K562 (cell line): Measurements from ENCODE around the gene G6PC2. TPM values are rescaled to one million over a fixed set of nuclear protein-coding genes. Genes with fewer than 3 reads are reported as not detected.
A peak's percentile ranks its signal among the peaks of the same experiment; 100 is the strongest.

Experiments used
- ATAC-seq: fragments of 200-7000 bp; cut with Tn5 transposase; 3 replicates; pipeline ENCODE4 v1.9.1; 2020; ENCODE audit warnings: moderate library complexity
- BruUV-seq: library from RNA; stranded (reverse); fragments of 400-500 nt; replicated peaks from 2 replicates; lab custom pipeline; 2021; lab: Mats Ljungman, UMichigan
- CTCF ChIA-PET: fragments of 300-600 bp; formaldehyde crosslinking; extraction: SDS; loops from one replicate; lab custom pipeline; 2021; ENCODE audit warnings: low intra/inter-chr PET ratio; lab: Yijun Ruan, JAX
- POLR2A ChIA-PET: fragments of 300-600, 350-650 bp; sonication (Branson Sonifier 250); formaldehyde crosslinking; extraction: SDS; loops from one replicate; lab custom pipeline; 2021; ENCODE audit warnings: antibody characterized with exemption, inconsistent platforms; lab: Yijun Ruan, JAX
- DNase-seq, 4 experiments: peaks; one replicate each; pipeline versions ENCODE4 v3.0.0 to v3.0.0-alpha.2; 2011 to 2018; ENCODE audit warnings: low spot score in 3 of 4, mixed read lengths in 3 of 4; ENCODE audit errors: extremely low read depth in 1 of 4
- FAIRE-seq: peaks from 2 replicates; lab custom pipeline; 2011; peaks lifted over from hg19 to GRCh38; lab: Jason Lieb, UNC
- H2AFZ ChIP-seq: 2 replicates; pipeline ENCODE4 v1.6.0; 2011; ENCODE audit warnings: low read depth, low read length, control low read depth, inconsistent platforms
- H3K27ac ChIP-seq: fragments of 200-600 bp; 3 replicates; pipeline ENCODE4 v1.8.0; 2011; ENCODE audit warnings: low read depth, mild to moderate bottlenecking, control low read depth, inconsistent platforms, low read length, moderate library complexity, mixed read lengths; ENCODE audit errors: extremely low read depth
- H3K27me3 ChIP-seq, 2 experiments: fragments of 300-600 bp in 1 of 2; 2 replicates in 1 of 2; 3 replicates in 1 of 2; pipeline versions ENCODE4 v1.6.0 to v1.8.0; 2011; ENCODE audit warnings: inconsistent platforms in 2 of 2, low read length in 2 of 2, mild to moderate bottlenecking in 1 of 2, mixed read lengths in 1 of 2, moderate library complexity in 1 of 2; ENCODE audit not compliant: control insufficient read depth in 2 of 2, insufficient read depth in 2 of 2
- H3K36me3 ChIP-seq: fragments of 300-600 bp; 3 replicates; pipeline ENCODE4 v1.8.0; 2011; ENCODE audit warnings: mild to moderate bottlenecking, low read length, inconsistent platforms; ENCODE audit not compliant: control insufficient read depth, insufficient read depth
- H3K4me1 ChIP-seq, 2 experiments: fragments of 200-600 bp in 1 of 2; replicated peaks in 1 of 2; 2 replicates in 1 of 2; 3 replicates in 1 of 2; pipeline versions ENCODE4 v1.5.1 to v1.8.0; 2011; ENCODE audit warnings: inconsistent platforms in 2 of 2, low read length in 2 of 2, mild to moderate bottlenecking in 1 of 2, mixed read lengths in 1 of 2, moderate library complexity in 1 of 2; ENCODE audit not compliant: control insufficient read depth in 2 of 2, insufficient read depth in 2 of 2
- H3K4me2 ChIP-seq: 2 replicates; pipeline ENCODE4 v1.6.1; 2011; ENCODE audit warnings: low read length, control low read depth, inconsistent platforms, mixed read lengths; ENCODE audit not compliant: insufficient read depth
- H3K4me3 ChIP-seq: fragments of 200-600 bp; sonication (generic), shearing (Covaris generic); 2 replicates; pipeline ENCODE4 v1.5.1; 2016; ENCODE audit warnings: control low read depth, inconsistent platforms
- H3K79me2 ChIP-seq: fragments of 200-600 bp; 3 replicates; pipeline ENCODE4 v1.8.0; 2011; ENCODE audit warnings: low read length, inconsistent platforms; ENCODE audit not compliant: control insufficient read depth, insufficient read depth
- H3K9ac ChIP-seq, 2 experiments: 2 replicates each; pipeline versions ENCODE4 v1.6.0 to v1.6.1; 2011; ENCODE audit warnings: low read depth in 2 of 2, low read length in 2 of 2, control low read depth in 1 of 2, inconsistent platforms in 1 of 2, mild to moderate bottlenecking in 1 of 2, mixed read lengths in 1 of 2; ENCODE audit not compliant: insufficient read depth in 1 of 2
- H3K9me1 ChIP-seq: one replicate; pipeline ENCODE4 v1.6.0; 2011; ENCODE audit warnings: inconsistent platforms, mild to moderate bottlenecking, low read length, moderate library complexity; ENCODE audit not compliant: control insufficient read depth, insufficient read depth
- H3K9me3 ChIP-seq: replicated peaks from 2 replicates; pipeline ENCODE4 v1.5.1; 2011; ENCODE audit warnings: low read depth, low read length, inconsistent platforms; ENCODE audit not compliant: control insufficient read depth, insufficient read depth
- H4K20me1 ChIP-seq: replicated peaks from 2 replicates; pipeline ENCODE4 v1.6.1; 2011; ENCODE audit warnings: low read length, inconsistent platforms, mixed read lengths; ENCODE audit not compliant: control insufficient read depth, insufficient read depth
- CBX1 ChIP-seq: sonication (generic); IDR thresholded peaks from 2 replicates; pipeline ENCODE4 v1.6.1; 2016; ENCODE audit warnings: antibody characterized with exemption, low read depth, mild to moderate bottlenecking
- CBX3 ChIP-seq, 2 experiments: IDR thresholded peaks; 1 replicate in 1 of 2; 2 replicates in 1 of 2; pipeline ENCODE4 v1.6.1; 2012; ENCODE audit warnings: inconsistent platforms in 2 of 2, low read length in 2 of 2, borderline replicate concordance in 1 of 2, control low read depth in 1 of 2
- CBX5 ChIP-seq: IDR thresholded peaks from 2 replicates; pipeline ENCODE4 v1.6.1; 2014; ENCODE audit warnings: low read depth, borderline replicate concordance
- KHSRP ChIP-seq: fragments of 450-650 bp; IDR thresholded peaks from 2 replicates; pipeline ENCODE4 v1.6.1; 2017
- PML ChIP-seq: IDR thresholded peaks from 2 replicates; pipeline ENCODE4 v1.6.1; 2012; ENCODE audit warnings: low read length, inconsistent platforms
- TRIM24 ChIP-seq, 2 experiments: fragments of 450-650 bp; IDR thresholded peaks; 2 replicates each; pipeline ENCODE4 v1.6.1; 2016
- TRIM28 ChIP-seq: fragments of 450-650 bp; IDR thresholded peaks from 2 replicates; pipeline ENCODE4 v1.6.1; 2017
- ZNF175 ChIP-seq: fragments of 200-800 bp; sonication (Bioruptor generic); IDR thresholded peaks from 2 replicates; pipeline ENCODE4 v1.6.1; 2016; ENCODE audit warnings: low read depth, mild to moderate bottlenecking, missing genetic modification characterization, missing compliant biosample characterization
- ZNF280A ChIP-seq: fragments of 450-650 bp; IDR thresholded peaks from 2 replicates; pipeline ENCODE4 v1.6.1; 2018; ENCODE audit warnings: mild to moderate bottlenecking, low read depth; ENCODE audit not compliant: partially characterized antibody
- ZNF561 ChIP-seq: fragments of 450-650 bp; formaldehyde crosslinking; conservative IDR thresholded peaks from 2 replicates; pipeline ENCODE4 v1.4.0; 2020; ENCODE audit warnings: mild to moderate bottlenecking, moderate library complexity
- WGBS: fragments of 100-300 bp; shearing (Covaris generic); methylation state at CpG from one replicate; pipeline ENCODE4 v1.1.6; 2016; ENCODE audit warnings: low coverage, mixed read lengths; ENCODE audit not compliant: insufficient coverage; ENCODE audit errors: missing lambda C conversion rate; 5-methylcytosine and 5-hydroxymethylcytosine counted together
- in situ Hi-C: fragments of 300-500 bp; cut with MboI; formaldehyde crosslinking; loops from 4 replicates; pipeline ENCODE4 v1.15.0; 2018; ENCODE audit warnings: inconsistent platforms, mixed read lengths
- intact Hi-C: fragments of 100-400 bp; cut with micrococcal nuclease; formaldehyde crosslinking; loops from 2 replicates; pipeline ENCODE4 v1.14.2; 2022
- polyA plus RNA-seq, 8 experiments: library from polyadenylated mRNA; depleted of rRNA in 4 of 8; stranded (reverse) in 5 of 8; unstranded in 3 of 8; fragments of >200 nt; fragmentation: Nextera tagmentation in 2 of 8; fragmentation: Illumina TruSeq in 1 of 8; extraction: Ambion mirVana in 2 of 8; extraction: Trizol in 1 of 8; gene quantifications; 2 replicates each; pipeline versions ENCODE4 v1.2.1 to v1.2.3, GENCODE V29; 2011 to 2014; ENCODE audit warnings: inconsistent platforms in 1 of 8, missing spikeins in 1 of 8
- total RNA-seq, 7 experiments: library from RNA; depleted of rRNA in 6 of 7; stranded (reverse); fragments of >200 nt in 6 of 7; fragmentation: Illumina TruSeq in 2 of 7; extraction: Trizol in 2 of 7; gene quantifications; 2 replicates each; pipeline versions ENCODE4 v1.2.1 to v1.2.3, GENCODE V29; 2011 to 2021; ENCODE audit warnings: low replicate concordance in 1 of 7
- TF ChIP-seq, protein P1 (sequence below): fragments of 250-450 bp; sonication (Bioruptor Pico); IDR thresholded peaks from 2 replicates; pipeline ENCODE4 v1.5.0; 2021
- TF ChIP-seq, protein P2 (sequence below): fragments of 250-450 bp; sonication (Bioruptor Pico); IDR thresholded peaks from 2 replicates; pipeline ENCODE4 v1.8.0; 2022; ENCODE audit warnings: moderate library complexity, mild to moderate bottlenecking, inconsistent platforms
- TF ChIP-seq, protein P3 (sequence below): sonication (generic); formaldehyde crosslinking; IDR thresholded peaks from 2 replicates; pipeline ENCODE4 v1.8.0; 2022; ENCODE audit warnings: mild to moderate bottlenecking, missing genetic modification reagents

The G6PC2 gene
- total and polyA plus RNA-seq, 9 of the 15 experiments (the other 6 are each of a cell fraction or from before 2014, with no cell fraction given): 0.03 to 0.15 TPM; not detected in 7

DNA sequence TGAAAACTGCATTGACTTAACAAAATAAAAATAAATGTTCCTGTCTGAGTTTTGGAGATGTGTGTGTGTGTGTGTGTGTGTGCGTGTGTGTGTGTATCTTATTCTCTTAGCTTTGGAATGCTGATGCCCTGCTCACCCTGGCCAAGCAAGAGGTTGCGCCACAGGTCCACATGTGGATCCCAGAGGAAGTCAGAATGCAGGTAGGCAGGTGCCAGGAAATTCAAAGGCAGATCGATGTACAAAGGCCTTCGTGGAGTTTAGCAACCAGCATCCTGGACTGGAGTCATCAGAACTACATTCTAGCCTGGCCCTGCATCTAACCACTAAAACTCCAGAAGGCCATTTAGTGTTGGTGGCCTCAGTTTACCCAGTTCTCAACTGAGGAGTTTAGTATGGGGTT lies 12.4 kb downstream of the G6PC2 start (continued):
- TF ChIP-seq KHSRP: no peak
- no peak for TF ChIP-seq PML
- TF ChIP-seq ZNF175: no peak
- TF ChIP-seq, protein P1, sequence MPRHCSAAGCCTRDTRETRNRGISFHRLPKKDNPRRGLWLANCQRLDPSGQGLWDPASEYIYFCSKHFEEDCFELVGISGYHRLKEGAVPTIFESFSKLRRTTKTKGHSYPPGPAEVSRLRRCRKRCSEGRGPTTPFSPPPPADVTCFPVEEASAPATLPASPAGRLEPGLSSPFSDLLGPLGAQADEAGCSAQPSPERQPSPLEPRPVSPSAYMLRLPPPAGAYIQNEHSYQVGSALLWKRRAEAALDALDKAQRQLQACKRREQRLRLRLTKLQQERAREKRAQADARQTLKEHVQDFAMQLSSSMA (CRISPR knock-in tag): no peak
- TF ChIP-seq, protein P2, sequence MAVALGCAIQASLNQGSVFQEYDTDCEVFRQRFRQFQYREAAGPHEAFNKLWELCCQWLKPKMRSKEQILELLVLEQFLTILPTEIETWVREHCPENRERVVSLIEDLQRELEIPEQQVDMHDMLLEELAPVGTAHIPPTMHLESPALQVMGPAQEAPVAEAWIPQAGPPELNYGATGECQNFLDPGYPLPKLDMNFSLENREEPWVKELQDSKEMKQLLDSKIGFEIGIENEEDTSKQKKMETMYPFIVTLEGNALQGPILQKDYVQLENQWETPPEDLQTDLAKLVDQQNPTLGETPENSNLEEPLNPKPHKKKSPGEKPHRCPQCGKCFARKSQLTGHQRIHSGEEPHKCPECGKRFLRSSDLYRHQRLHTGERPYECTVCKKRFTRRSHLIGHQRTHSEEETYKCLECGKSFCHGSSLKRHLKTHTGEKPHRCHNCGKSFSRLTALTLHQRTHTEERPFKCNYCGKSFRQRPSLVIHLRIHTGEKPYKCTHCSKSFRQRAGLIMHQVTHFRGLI (CRISPR knock-in tag): no peak
- TF ChIP-seq, all 486 proteins: peak for 0

DNA sequence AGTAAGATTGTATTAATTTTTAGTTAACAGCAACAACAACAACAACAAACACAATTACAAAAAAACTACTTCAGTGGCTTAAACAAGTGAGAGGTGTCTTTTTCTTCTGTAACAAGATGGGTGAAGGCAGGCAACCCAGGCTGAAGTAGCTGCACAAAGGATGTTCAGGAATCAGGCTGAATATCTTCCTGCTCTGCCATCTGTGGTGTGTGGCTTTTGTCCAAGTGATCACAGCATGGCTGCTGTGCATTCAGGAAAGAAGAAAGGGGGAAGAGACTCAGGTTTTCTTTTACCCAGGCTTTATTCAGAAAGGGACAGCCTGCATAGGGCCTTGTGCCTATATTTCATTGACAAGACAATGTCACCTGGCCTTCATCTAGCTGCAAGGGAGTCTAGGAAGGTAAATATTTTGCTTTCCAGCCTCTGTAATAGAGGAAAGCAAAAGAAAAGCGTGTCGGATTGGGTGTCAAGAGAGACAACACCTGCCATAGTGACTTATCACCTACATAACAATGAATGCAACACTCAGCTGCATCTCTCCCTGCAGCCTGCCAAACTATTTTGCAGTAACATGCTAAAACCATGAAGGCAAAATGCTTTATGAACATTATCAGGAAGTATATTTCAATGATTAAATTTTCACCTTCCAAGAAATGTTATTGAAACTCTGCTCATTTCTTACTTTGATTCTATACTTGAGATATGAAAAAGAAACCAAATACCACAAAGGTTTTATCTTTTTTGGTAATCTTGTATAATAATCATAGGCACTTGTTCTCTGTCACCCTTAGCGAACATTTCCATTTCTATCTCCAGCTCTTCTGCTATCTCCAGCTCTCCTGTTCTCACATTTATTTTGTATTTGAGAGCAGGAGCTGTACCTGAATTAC lies 14.6 kb downstream of the G6PC2 start:
- WGBS: 63% methylated on average over 3 of the region's 3 CpGs
- no TSS peak for BruUV-seq
- Histone ChIP-seq H3K9ac (no peak overlapping the region), H3K36me3 (no peaks in the 10 kb centered on the region), H3K27ac (no peak overlapping the region), H3K9me3 (peaks cover 11% of the 10 kb centered on the region), H3K4me2 (no peak overlapping the region), H4K20me1 (no peaks in the 10 kb centered on the region), H3K9me1 (no peaks in the 10 kb centered on the region), H3K27me3 (no peaks in the 10 kb centered on the region), H3K4me3 (no peak overlapping the region), H3K4me1 (peaks cover 3 to 6% of the 10 kb centered on the region in 2 experiments; a peak in 2 of 5 replicates), H3K79me2 (no peaks in the 10 kb centered on the region), H2AFZ (no peak overlapping the region)
- CTCF ChIA-PET: interaction anchor here (0.6 kb wide), 1 partner anchor 141 kb away, joined by 3 read pairs; no protein-coding TSS in a partner anchor
- FAIRE-seq (no peak), DNase-seq (no peak), ATAC-seq (no peak)
- intact Hi-C loops (no loop called here), in situ Hi-C loops (loop anchor here (5.0 to 25.0 kb wide), 3 partner anchors 143 to 978 kb away; no protein-coding TSS in a partner anchor)
- POLR2A ChIA-PET: interaction anchor here (0.7 kb wide), 1 partner anchor 12 kb away, joined by 3 read pairs; no protein-coding TSS in a partner anchor
- no peak for TF ChIP-seq ZNF561 (CRISPR knock-in tag)
- peak in 1 of 2 experiments; percentile 98; a peak in 2 of 3 replicates for TF ChIP-seq CBX3 (IDR thresholded peaks at IDR 0.05; ENCODE audit: borderline replicate concordance in 1 of 2, low read length in 2 of 2)
- peak; percentile 90 for TF ChIP-seq TRIM28
- TF ChIP-seq CBX5: 0 out of 2 replicates have a peak, but pooled peaks have one; percentile 44
- peak; percentile 21 to 66; a peak in 2 of 4 replicates for TF ChIP-seq TRIM24 (IDR thresholded peaks at IDR 0.05)
- 0 out of 2 replicates have a peak, but pooled peaks have one; percentile 38 for TF ChIP-seq CBX1
- TF ChIP-seq ZNF280A: peak; percentile 37
- TF ChIP-seq, protein P3, sequence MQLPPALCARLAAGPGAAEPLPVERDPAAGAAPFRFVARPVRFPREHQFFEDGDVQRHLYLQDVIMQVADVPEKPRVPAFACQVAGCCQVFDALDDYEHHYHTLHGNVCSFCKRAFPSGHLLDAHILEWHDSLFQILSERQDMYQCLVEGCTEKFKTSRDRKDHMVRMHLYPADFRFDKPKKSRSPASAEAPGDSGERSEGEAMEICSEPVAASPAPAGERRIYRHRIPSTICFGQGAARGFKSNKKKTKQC: no peak
